D721Med (cell line): ENCODE results near the gene NCKIPSD.

Experiments used
- DNase-seq: peaks from one replicate; pipeline ENCODE4 v3.0.0; 2011; ENCODE audit warnings: low spot score; ENCODE audit not compliant: insufficient read length
- FAIRE-seq: peaks from 2 replicates; lab custom pipeline; 2011; peaks lifted over from hg19 to GRCh38; lab: Jason Lieb, UNC
- CTCF ChIP-seq: IDR thresholded peaks from 2 replicates; pipeline ENCODE4 v1.5.1; 2012; ENCODE audit warnings: mild to moderate bottlenecking, control low read depth; ENCODE audit not compliant: insufficient read depth; ENCODE audit errors: missing control alignments

Gene NCKIPSD

GRCh38 chr3:48680811-48681540 is 4.7 kb downstream of the NCKIPSD start:
- no peak for TF ChIP-seq CTCF
- FAIRE-seq, result no peak
- DNase-seq, result no peak

- FAIRE-seq, result no peak
- DNase-seq, result no peak
- TF ChIP-seq CTCF, result no peak
These were observed 6.0 kb downstream of the NCKIPSD start for GRCh38 chr3:48679411-48680391.

GRCh38 chr3:48678566-48679380 is 6.9 kb downstream of the NCKIPSD start:
- TF ChIP-seq CTCF, result no peak
- FAIRE-seq, result no peak
- no peak for DNase-seq

GRCh38 chr3:48678056-48678455 is 7.7 kb downstream of the NCKIPSD start:
- FAIRE-seq, result no peak
- TF ChIP-seq CTCF, result no peak
- no peak for DNase-seq

- no peak for FAIRE-seq
- no peak for TF ChIP-seq CTCF
- no peak for DNase-seq
These were observed 11.2 kb downstream of the NCKIPSD start for GRCh38 chr3:48674505-48674904.

GRCh38 chr3:48672522-48672921 is 13.2 kb downstream of the NCKIPSD start:
- no peak for FAIRE-seq

More at GRCh38 chr3:48672522-48672921, 13.2 kb downstream of the NCKIPSD start:
- no peak for TF ChIP-seq CTCF
- no peak for DNase-seq
